WERI-Rb-1 (cell line): Measurements from ENCODE around the gene C2orf49.

Experiments used
- DNase-seq: peaks from one replicate; pipeline ENCODE4 v3.0.0-alpha.2; 2020
- H3K27ac ChIP-seq: fragments of 250-450 bp; sonication (Bioruptor Pico); 2 replicates; pipeline ENCODE4 v1.5.1; 2020; ENCODE audit warnings: mild to moderate bottlenecking, moderate library complexity
- H3K27me3 ChIP-seq: fragments of 250-450 bp; sonication (Bioruptor Pico); 2 replicates; pipeline ENCODE4 v1.5.1; 2021; ENCODE audit warnings: mild to moderate bottlenecking, low read depth, moderate library complexity; ENCODE audit not compliant: insufficient read depth, severe bottlenecking
- H3K36me3 ChIP-seq: fragments of 250-450 bp; sonication (Bioruptor Pico); 2 replicates; pipeline ENCODE4 v1.5.1; 2020; ENCODE audit warnings: mild to moderate bottlenecking, moderate library complexity
- H3K4me3 ChIP-seq: 2 replicates; pipeline ENCODE4 v1.5.1; 2011; ENCODE audit warnings: low read depth, mild to moderate bottlenecking, control low read depth, low read length
- H3K9me3 ChIP-seq: fragments of 250-450 bp; sonication (Bioruptor Pico); 2 replicates; pipeline ENCODE4 v1.5.1; 2021; ENCODE audit warnings: mild to moderate bottlenecking, moderate library complexity; ENCODE audit not compliant: severe bottlenecking
- CTCF ChIP-seq: IDR thresholded peaks from 2 replicates; pipeline ENCODE4 v1.5.1; 2011; ENCODE audit warnings: low read depth, mild to moderate bottlenecking, control low read depth, inconsistent platforms, low read length

Gene C2orf49

GRCh38 chr2:105382177-105382576, 44.8 kb downstream of the C2orf49 start:
- TF ChIP-seq CTCF: no peak
- no peak for DNase-seq
- Histone ChIP-seq H3K27ac (no peak overlapping the region), H3K9me3 (no peaks in the 10 kb centered on the region), H3K36me3 (peaks cover 26% of the 10 kb centered on the region), H3K4me3 (no peak overlapping the region), H3K27me3 (no peaks in the 10 kb centered on the region)

GRCh38 chr2:105383432-105384166, 46.3 kb downstream of the C2orf49 start:
- DNase-seq: no peak
- no peak overlapping the region for H3K27ac ChIP-seq
- no peaks in the 10 kb centered on the region for H3K27me3 ChIP-seq
- H3K9me3 ChIP-seq: no peaks in the 10 kb centered on the region
- TF ChIP-seq CTCF: no peak
- H3K4me3 ChIP-seq: no peak overlapping the region
- H3K36me3 ChIP-seq: peaks cover 26% of the 10 kb centered on the region

GRCh38 chr2:105384216-105384615, 46.9 kb downstream of the C2orf49 start:
- no peak for DNase-seq
- no peak overlapping the region for H3K4me3 ChIP-seq
- H3K36me3 ChIP-seq: peaks cover 26% of the 10 kb centered on the region
- H3K9me3 ChIP-seq: no peaks in the 10 kb centered on the region
- no peak for TF ChIP-seq CTCF
- no peaks in the 10 kb centered on the region for H3K27me3 ChIP-seq
- no peak overlapping the region for H3K27ac ChIP-seq

- H3K27me3 ChIP-seq: no peaks in the 10 kb centered on the region
- no peak for DNase-seq
- H3K4me3 ChIP-seq: no peak overlapping the region
- H3K27ac ChIP-seq: no peak overlapping the region
- peaks cover 26% of the 10 kb centered on the region for H3K36me3 ChIP-seq
- H3K9me3 ChIP-seq: no peaks in the 10 kb centered on the region
- no peak for TF ChIP-seq CTCF
These were observed 47.5 kb downstream of the C2orf49 start for GRCh38 chr2:105384861-105385260.

- peaks cover 26% of the 10 kb centered on the region for H3K36me3 ChIP-seq
- no peaks in the 10 kb centered on the region for H3K9me3 ChIP-seq
- H3K27me3 ChIP-seq: no peaks in the 10 kb centered on the region
- DNase-seq: no peak
- no peak overlapping the region for H3K27ac ChIP-seq
- H3K4me3 ChIP-seq: no peak overlapping the region
- no peak for TF ChIP-seq CTCF
These were observed 48.6 kb downstream of the C2orf49 start for GRCh38 chr2:105385731-105386540.
